ENCODE measurements around the gene ESYT3. TPM values are rescaled to one million over a fixed set of nuclear protein-coding genes. Genes with fewer than 3 reads are reported as not detected.

Gene ESYT3
- total RNA-seq, 1 experiment from 2014 or later, result 0.44 TPM

- no TSS peak for BruUV-seq (replicated peaks)
- intact Hi-C loops (cut with micrococcal nuclease), result loop anchor here (1.0 kb wide), 1 partner anchor 67 kb away; no protein-coding TSS in a partner anchor
- Mint-ChIP-seq H3K9me3 (ENCODE audit: unreplicated experiment) (no peaks in the 10 kb centered on the region), H3K4me1 (ENCODE audit: insufficient read depth, unreplicated experiment) (no peaks in the 10 kb centered on the region), H3K27ac (ENCODE audit: low read depth, unreplicated experiment) (no peak overlapping the region), H3K36me3 (ENCODE audit: insufficient read depth, unreplicated experiment) (no peaks in the 10 kb centered on the region), H3K27me3 (ENCODE audit: insufficient read depth, unreplicated experiment) (no peaks in the 10 kb centered on the region), H3K4me3 (ENCODE audit: unreplicated experiment) (no peak overlapping the region)
- DNase-seq (ENCODE audit: unreplicated experiment), result no peak
- ChIA-PET CTCF (interaction anchor here (0.5 to 13.8 kb wide), 7 partner anchors 9 to 537 kb away, joined by 3 to 130 read pairs (median 4); no protein-coding TSS in a partner anchor), POLR2A (no interaction called here)
- no peak for TF ChIP-seq CTCF (IDR thresholded peaks at IDR 0.05; ENCODE audit: unreplicated experiment)
Observed at GRCh38 chr3:138398791-138399575, 35.4 kb upstream of the ESYT3 start.

GRCh38 chr3:138399766-138400165 is 34.6 kb upstream of the ESYT3 start:
- Mint-ChIP-seq H3K36me3 (ENCODE audit: insufficient read depth, unreplicated experiment) (no peaks in the 10 kb centered on the region), H3K4me1 (ENCODE audit: insufficient read depth, unreplicated experiment) (no peaks in the 10 kb centered on the region), H3K9me3 (ENCODE audit: unreplicated experiment) (no peaks in the 10 kb centered on the region), H3K4me3 (ENCODE audit: unreplicated experiment) (no peak overlapping the region), H3K27ac (ENCODE audit: low read depth, unreplicated experiment) (no peak overlapping the region), H3K27me3 (ENCODE audit: insufficient read depth, unreplicated experiment) (no peaks in the 10 kb centered on the region)
- no peak for TF ChIP-seq CTCF (IDR thresholded peaks at IDR 0.05; ENCODE audit: unreplicated experiment)
- POLR2A ChIA-PET, result interaction anchor here (1.2 kb wide), 1 partner anchor 9 kb away, joined by 6 read pairs; no protein-coding TSS in a partner anchor
- CTCF ChIA-PET, result interaction anchor here (0.6 to 13.8 kb wide), 6 partner anchors 18 to 536 kb away, joined by 3 to 130 read pairs (median 4); no protein-coding TSS in a partner anchor
- no peak for DNase-seq (ENCODE audit: unreplicated experiment)
- intact Hi-C loops (cut with micrococcal nuclease), result no loop called here
- BruUV-seq (replicated peaks), result no TSS peak

DNA sequence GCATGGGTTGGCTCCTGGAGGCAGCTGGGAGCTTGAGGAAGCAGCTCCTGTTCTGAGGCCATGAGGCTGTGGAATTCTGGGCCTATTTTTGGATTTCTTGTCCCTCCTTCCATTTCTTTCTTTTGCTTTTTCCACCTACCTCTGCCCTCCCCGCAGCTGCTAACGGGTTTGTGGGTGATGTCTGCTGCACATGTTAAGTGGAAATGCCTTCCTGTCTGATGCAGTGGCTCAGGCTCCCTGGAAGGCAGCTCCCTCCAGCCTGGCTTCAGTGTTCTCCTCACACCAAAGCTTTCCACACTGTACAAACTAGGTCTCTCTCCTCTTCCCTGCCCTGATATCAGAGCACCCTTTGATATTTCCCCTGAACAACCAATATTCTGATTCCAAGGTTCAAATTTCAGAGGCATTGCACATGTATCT is 33.8 kb upstream of the ESYT3 start:
- BruUV-seq (replicated peaks), result no TSS peak
- Mint-ChIP-seq H3K36me3 (ENCODE audit: insufficient read depth, unreplicated experiment) (no peaks in the 10 kb centered on the region), H3K27ac (ENCODE audit: low read depth, unreplicated experiment) (no peak overlapping the region), H3K4me1 (ENCODE audit: insufficient read depth, unreplicated experiment) (no peaks in the 10 kb centered on the region), H3K9me3 (ENCODE audit: unreplicated experiment) (no peaks in the 10 kb centered on the region), H3K27me3 (ENCODE audit: insufficient read depth, unreplicated experiment) (no peaks in the 10 kb centered on the region), H3K4me3 (ENCODE audit: unreplicated experiment) (no peak overlapping the region)
- TF ChIP-seq CTCF (IDR thresholded peaks at IDR 0.05; ENCODE audit: unreplicated experiment), result no peak
- intact Hi-C loops (cut with micrococcal nuclease), result no loop called here
- CTCF ChIA-PET, result interaction anchor here (0.5 to 13.8 kb wide), 8 partner anchors 10 to 536 kb away, joined by 3 to 130 read pairs (median 4); no protein-coding TSS in a partner anchor
- no peak for DNase-seq (ENCODE audit: unreplicated experiment)
- POLR2A ChIA-PET, result interaction anchor here (0.7 to 1.2 kb wide), 2 partner anchors 10 kb away, joined by 3 to 6 read pairs; no protein-coding TSS in a partner anchor

DNA sequence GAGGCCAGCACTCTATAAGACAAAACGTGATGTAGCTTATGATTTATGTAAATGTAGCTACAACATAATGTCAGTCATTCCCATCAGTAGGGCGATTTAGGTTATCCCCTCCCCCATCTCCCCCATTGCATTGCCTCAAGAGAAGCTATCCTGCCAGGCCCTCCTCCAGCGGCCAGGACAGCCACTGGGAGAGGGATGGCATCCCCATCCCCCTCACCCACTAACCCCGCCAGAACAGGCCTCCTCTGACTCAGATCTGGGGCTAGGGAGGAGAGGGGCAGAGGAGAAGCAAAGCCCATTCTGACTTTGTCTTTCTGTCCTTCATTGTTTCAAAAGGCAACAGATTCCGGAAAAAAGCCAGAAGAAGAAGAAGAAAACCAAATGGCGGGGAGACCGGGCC is 32.6 kb upstream of the ESYT3 start:
- intact Hi-C loops (cut with micrococcal nuclease), result no loop called here
- no peak for TF ChIP-seq CTCF (IDR thresholded peaks at IDR 0.05; ENCODE audit: unreplicated experiment)
- H3K36me3 Mint-ChIP-seq (ENCODE audit: insufficient read depth, unreplicated experiment), result no peaks in the 10 kb centered on the region
- ChIA-PET POLR2A (no interaction called here), CTCF (interaction anchor here (0.5 to 13.8 kb wide), 6 partner anchors 11 to 310 kb away, joined by 3 to 130 read pairs (median 3); no protein-coding TSS in a partner anchor)
- no peak overlapping the region for H3K4me3 Mint-ChIP-seq (ENCODE audit: unreplicated experiment)
- no peaks in the 10 kb centered on the region for H3K4me1 Mint-ChIP-seq (ENCODE audit: insufficient read depth, unreplicated experiment)
- no peak for DNase-seq (ENCODE audit: unreplicated experiment)
- BruUV-seq (replicated peaks), result no TSS peak
- no peaks in the 10 kb centered on the region for H3K27me3 Mint-ChIP-seq (ENCODE audit: insufficient read depth, unreplicated experiment)
- no peaks in the 10 kb centered on the region for H3K9me3 Mint-ChIP-seq (ENCODE audit: unreplicated experiment)
- H3K27ac Mint-ChIP-seq (ENCODE audit: low read depth, unreplicated experiment), result no peak overlapping the region
